Gastrocnemius medialis (tissue), 4 donors: ENCODE data around the gene HSD11B2.

Experiments used
- CTCF ChIP-seq, 5 experiments: fragments of 450-650 bp in 3 of 5; fragments of 200-600 bp in 2 of 5; sonication (generic) in 2 of 5; IDR thresholded peaks in 4 of 5; conservative IDR thresholded peaks in 1 of 5; 1 replicate in 4 of 5; 2 replicates in 1 of 5; pipeline ENCODE4 v1.5.1; 2016 to 2019; ENCODE audit warnings: antibody characterized with exemption in 5 of 5, mild to moderate bottlenecking in 3 of 5, moderate library complexity in 3 of 5
- POLR2A ChIP-seq, 2 donors: fragments of 450-650 bp; IDR thresholded peaks; one replicate each; pipeline ENCODE4 v1.6.1; 2017; ENCODE audit warnings: antibody characterized with exemption in 2 of 2, mild to moderate bottlenecking in 2 of 2, moderate library complexity in 2 of 2

- TF ChIP-seq CTCF (IDR thresholded peaks at IDR 0.05 in 4 of 5, conservative IDR thresholded peaks at IDR 0.05 in 1 of 5): no peak
- no peak for TF ChIP-seq POLR2A (IDR thresholded peaks at IDR 0.05)
Measured at GRCh38 chr16:67426950-67427349, 4.0 kb upstream of the HSD11B2 start.
